Subcutaneous adipose tissue (tissue), 4 donors: ENCODE results near the gene MDFIC. TPM values are rescaled to one million over a fixed set of nuclear protein-coding genes. Genes with fewer than 3 reads are reported as not detected.

Experiments used
- total RNA-seq, 4 donors: library from RNA; depleted of rRNA; stranded (reverse); fragments of >200 nt; gene quantifications; one replicate each; pipeline ENCODE4 v1.1.0, GENCODE V29; 2016
- TF ChIP-seq, protein P1 (sequence below): fragments of 450-650 bp; IDR thresholded peaks from one replicate; pipeline ENCODE4 v1.5.1; 2016; ENCODE audit warnings: low read depth, mild to moderate bottlenecking, control low read depth, antibody characterized with exemption, moderate library complexity

Gene MDFIC
- total RNA-seq, 4 donors from 2014 or later = 104 to 132 (median 123) TPM

DNA sequence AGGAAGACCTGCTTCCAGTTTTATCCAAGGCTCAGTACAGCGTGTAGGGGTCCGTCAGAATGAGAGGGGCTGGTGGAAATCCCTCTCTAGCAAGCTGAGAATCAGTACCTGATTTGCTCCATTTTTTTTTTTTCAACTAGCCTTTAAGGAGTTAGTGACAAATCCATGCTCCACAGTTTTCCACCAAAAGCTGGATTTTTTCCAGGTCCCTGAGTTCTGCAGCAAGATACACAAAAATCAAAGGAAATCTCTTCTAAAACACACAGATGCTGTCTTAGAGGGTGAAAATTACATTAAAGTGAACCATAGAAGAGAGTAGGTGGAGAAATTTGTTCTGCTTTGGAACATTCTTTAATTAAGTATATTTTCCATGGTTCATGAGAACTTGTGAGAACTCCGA lies 30.4 kb downstream of the MDFIC start:
- TF ChIP-seq, protein P1, sequence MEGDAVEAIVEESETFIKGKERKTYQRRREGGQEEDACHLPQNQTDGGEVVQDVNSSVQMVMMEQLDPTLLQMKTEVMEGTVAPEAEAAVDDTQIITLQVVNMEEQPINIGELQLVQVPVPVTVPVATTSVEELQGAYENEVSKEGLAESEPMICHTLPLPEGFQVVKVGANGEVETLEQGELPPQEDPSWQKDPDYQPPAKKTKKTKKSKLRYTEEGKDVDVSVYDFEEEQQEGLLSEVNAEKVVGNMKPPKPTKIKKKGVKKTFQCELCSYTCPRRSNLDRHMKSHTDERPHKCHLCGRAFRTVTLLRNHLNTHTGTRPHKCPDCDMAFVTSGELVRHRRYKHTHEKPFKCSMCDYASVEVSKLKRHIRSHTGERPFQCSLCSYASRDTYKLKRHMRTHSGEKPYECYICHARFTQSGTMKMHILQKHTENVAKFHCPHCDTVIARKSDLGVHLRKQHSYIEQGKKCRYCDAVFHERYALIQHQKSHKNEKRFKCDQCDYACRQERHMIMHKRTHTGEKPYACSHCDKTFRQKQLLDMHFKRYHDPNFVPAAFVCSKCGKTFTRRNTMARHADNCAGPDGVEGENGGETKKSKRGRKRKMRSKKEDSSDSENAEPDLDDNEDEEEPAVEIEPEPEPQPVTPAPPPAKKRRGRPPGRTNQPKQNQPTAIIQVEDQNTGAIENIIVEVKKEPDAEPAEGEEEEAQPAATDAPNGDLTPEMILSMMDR = no peak

DNA sequence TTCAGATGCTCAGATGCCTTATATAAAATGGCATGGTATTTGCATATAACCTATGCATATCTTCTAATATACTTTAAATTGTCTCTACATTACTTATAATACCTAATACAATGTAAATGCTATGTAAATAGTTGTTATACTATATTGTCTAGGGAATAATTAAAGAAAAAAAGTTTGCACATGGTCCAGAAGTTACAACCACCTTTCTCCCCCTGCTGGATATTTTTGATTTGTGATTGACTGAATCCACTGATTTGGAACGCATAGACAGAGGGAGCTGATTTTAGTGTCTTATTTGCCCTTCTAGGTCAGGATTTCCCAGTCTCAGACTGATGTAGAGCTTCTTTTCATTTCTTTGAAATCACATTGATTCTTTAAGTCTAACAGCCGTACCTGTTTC lies 31.8 kb downstream of the MDFIC start:
- TF ChIP-seq, protein P1 = no peak

DNA sequence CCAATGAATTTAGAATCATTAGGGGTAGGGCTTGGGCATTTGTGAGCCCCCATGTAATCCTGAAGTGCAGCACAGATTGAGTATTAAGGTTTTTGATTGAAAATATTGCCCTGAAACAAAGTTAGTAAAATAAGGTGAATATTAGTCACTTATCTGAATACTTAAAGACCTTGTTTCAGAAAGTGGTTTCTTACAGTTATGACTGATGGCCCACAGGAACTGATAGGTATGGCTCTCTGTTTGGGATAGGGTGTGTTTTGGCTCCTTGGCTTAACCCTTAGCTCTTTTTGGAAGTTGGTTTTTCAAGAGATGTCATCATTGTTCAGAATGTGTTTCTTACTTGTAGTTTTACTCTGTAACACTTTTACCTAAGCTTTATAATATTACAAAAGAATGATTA lies 34.8 kb downstream of the MDFIC start:
- TF ChIP-seq, protein P1 = no peak

DNA sequence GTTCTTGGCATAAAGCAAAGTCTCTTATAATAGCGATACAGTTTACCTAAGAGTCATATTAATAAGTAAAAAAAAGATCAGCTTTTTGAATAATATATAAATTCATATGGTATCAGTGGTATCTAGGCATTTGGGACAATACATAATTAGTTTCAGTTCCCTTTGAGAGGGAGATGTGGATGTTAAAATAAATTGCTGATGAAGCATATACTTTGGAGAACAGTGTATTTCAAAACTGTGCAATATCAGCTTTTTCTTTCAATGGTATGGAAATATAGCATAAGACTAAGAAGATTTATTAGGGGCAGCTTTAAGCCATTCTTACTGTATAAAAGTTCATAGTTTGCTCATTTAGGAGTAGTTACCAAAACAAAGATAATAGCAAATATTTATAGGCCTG lies 35.5 kb downstream of the MDFIC start:
- TF ChIP-seq, protein P1 = no peak

DNA sequence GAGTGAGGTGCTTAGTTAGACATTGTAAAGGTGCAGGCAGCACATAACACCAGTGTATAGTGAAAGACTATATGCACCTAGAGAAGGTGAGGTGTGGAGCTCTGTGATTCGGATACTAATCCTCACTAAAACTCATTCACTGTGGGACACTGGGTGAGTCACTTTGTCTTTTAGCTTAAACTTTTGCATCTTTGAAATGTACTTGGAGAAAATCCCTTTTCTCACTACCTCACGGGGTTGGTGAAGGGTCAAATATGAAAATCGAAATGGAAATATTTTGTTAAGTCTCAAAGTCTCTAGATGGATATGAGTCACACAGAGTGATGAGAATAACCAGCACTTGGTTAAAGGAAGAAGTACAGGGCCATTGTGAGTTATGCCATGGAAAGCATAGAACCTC lies 38.0 kb downstream of the MDFIC start:
- TF ChIP-seq, protein P1 = no peak

DNA sequence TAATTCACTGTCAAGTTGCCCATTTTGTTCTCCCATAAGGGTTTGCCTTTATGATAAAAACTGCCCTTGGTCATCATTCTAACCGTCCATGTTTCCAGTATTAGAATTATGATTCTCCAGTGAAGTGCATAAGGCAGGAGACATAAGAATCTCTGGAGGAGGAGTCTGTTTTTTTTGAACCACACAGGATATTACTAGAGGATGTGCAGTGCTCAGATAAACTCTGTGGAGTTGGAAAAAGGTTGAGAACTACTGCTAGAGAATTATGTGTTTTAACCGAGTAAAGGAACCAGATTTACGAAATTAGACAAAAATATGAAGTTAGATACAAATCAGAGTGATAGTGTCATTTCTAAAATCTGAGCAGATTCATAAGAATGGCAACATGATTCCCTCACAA lies 40.5 kb downstream of the MDFIC start:
- TF ChIP-seq, protein P1 = no peak

DNA sequence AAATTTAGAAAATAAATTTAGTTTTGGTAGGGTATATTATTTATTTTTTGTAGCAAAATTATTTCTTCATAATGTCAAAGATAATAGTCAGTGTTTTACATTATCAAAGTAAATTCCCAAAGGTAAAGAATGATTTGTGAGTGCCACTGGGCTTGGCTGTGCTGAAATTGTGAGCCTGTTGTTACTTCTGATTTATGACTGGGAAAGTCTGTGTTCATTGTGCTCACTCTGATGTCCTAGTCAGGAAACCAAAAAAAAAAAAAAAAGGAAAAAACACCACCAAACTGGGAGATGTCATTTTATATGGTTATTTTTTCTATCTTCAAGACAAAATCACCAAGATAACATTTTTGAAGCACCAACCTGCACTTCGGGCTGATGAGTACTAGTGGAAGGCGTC lies 44.3 kb downstream of the MDFIC start:
- TF ChIP-seq, protein P1 = no peak

DNA sequence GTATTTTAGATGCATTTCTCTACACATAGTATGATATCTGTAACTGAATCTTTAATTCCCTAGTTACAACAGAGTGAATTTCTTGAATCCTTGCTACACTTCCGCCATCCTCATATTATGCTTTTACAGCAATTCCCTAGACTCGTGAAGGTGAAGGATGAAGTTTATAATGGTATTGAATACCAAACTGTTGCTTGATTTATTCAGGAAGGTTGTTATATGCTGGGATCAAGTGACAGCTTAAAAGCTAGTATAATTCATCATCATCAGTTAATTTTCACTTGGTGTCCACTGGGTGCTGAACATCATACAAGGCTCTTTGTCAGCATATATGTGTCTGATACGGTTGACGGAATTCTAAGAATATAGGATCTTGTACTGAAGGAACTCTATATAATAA lies 47.2 kb downstream of the MDFIC start:
- TF ChIP-seq, protein P1 = no peak
